Measurements from ENCODE around the gene TNS3. TPM values are rescaled to one million over a fixed set of nuclear protein-coding genes. Genes with fewer than 3 reads are reported as not detected.

TNS3 gene
- total RNA-seq, 1 experiment from 2014 or later, result 9.5 TPM

DNA sequence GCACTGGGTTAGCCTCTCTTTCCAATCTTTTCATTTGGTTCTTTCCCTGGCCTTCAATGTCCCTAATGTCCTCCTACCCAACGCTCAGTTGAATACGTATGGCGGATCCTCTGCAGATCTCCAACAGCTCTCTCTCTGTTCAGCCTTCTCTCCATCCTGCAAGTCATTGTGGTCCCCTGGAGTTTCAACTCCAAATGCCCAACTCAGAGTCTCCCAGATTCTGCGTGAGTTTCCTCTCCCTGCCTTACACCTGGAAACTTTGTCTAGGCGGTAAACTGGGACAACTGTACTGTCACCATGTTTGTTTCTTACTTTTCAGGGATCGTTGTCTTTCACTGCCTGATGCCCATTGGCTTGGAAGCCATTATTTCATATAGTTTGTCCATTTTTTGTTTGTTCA lies 273.1 kb downstream of the TNS3 start:
- H3K4ac ChIP-seq (ENCODE audit: low read depth, low read length), result no peak overlapping the region
- Mint-ChIP-seq H3K27ac (no peak overlapping the region), H3K36me3 (ENCODE audit: insufficient read depth in 1 of 3, low read depth in 3 of 3) (peaks cover 0 to 2% (median 0%) of the 10 kb centered on the region in 3 experiments; a peak in 4 of 7 replicates), H3K9me3 (peaks cover 0 to 2% of the 10 kb centered on the region in 2 experiments; a peak in 3 of 5 replicates), H3K4me3 (no peak overlapping the region), H3K27me3 (ENCODE audit: low read depth) (no peaks in the 10 kb centered on the region), H3K4me1 (peaks cover 11% of the 10 kb centered on the region in 2 experiments)
- no peaks in the 10 kb centered on the region for H3K79me1 ChIP-seq (ENCODE audit: insufficient read depth, low read depth, low read length, poor library complexity, severe bottlenecking)
- no peaks in the 10 kb centered on the region for H3K9me3 ChIP-seq (ENCODE audit: control insufficient read depth, low read depth, low read length)
- TF ChIP-seq, protein P1, sequence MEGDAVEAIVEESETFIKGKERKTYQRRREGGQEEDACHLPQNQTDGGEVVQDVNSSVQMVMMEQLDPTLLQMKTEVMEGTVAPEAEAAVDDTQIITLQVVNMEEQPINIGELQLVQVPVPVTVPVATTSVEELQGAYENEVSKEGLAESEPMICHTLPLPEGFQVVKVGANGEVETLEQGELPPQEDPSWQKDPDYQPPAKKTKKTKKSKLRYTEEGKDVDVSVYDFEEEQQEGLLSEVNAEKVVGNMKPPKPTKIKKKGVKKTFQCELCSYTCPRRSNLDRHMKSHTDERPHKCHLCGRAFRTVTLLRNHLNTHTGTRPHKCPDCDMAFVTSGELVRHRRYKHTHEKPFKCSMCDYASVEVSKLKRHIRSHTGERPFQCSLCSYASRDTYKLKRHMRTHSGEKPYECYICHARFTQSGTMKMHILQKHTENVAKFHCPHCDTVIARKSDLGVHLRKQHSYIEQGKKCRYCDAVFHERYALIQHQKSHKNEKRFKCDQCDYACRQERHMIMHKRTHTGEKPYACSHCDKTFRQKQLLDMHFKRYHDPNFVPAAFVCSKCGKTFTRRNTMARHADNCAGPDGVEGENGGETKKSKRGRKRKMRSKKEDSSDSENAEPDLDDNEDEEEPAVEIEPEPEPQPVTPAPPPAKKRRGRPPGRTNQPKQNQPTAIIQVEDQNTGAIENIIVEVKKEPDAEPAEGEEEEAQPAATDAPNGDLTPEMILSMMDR (conservative IDR thresholded peaks at IDR 0.05), result no peak
- no peak overlapping the region for H2BK12ac ChIP-seq (ENCODE audit: insufficient read length, low read depth, low read length)
- no peak overlapping the region for H4K91ac ChIP-seq (ENCODE audit: insufficient read length, low read depth, low read length)
- H3T11ph ChIP-seq (ENCODE audit: low read length), result no peak overlapping the region
- no peaks in the 10 kb centered on the region for H3K23me2 ChIP-seq (ENCODE audit: insufficient read length, low read depth, low read length, poor library complexity, severe bottlenecking)
- H2BK15ac ChIP-seq (ENCODE audit: low read depth, low read length), result no peak overlapping the region
- H3K14ac ChIP-seq (ENCODE audit: insufficient read depth, low read length), result no peak overlapping the region
- H3K79me2 ChIP-seq (ENCODE audit: insufficient read depth, low read length), result no peaks in the 10 kb centered on the region
- H2BK120ac ChIP-seq (ENCODE audit: low read depth, low read length, poor library complexity, severe bottlenecking), result no peak overlapping the region
- no peak for DNase-seq
- H3K9ac ChIP-seq (ENCODE audit: extremely low read depth, insufficient read length, low read length), result no peak overlapping the region
- H4K5ac ChIP-seq (ENCODE audit: insufficient read length, low read depth, low read length), result no peak overlapping the region
- no peak overlapping the region for H3K23ac ChIP-seq (ENCODE audit: insufficient read length, low read depth, low read length)
- H2BK5ac ChIP-seq (ENCODE audit: insufficient read length, low read length), result no peak overlapping the region
- H3K27me3 ChIP-seq (ENCODE audit: insufficient read depth, low read length), result no peaks in the 10 kb centered on the region
- no peak overlapping the region for H4K8ac ChIP-seq (replicated peaks; ENCODE audit: insufficient read length, low read depth, low read length)
- H3K18ac ChIP-seq (ENCODE audit: insufficient read length, low read depth, low read length), result no peak overlapping the region
- H2AK5ac ChIP-seq (ENCODE audit: insufficient read length, low read length), result no peak overlapping the region
- no peak overlapping the region for H2BK20ac ChIP-seq (ENCODE audit: low read depth, low read length, poor library complexity, severe bottlenecking)
- no peak overlapping the region for H3K56ac ChIP-seq (ENCODE audit: insufficient read length, low read depth, low read length)
- no peak overlapping the region for H3K27ac ChIP-seq (ENCODE audit: insufficient read length, low read depth, low read length)
- H3K4me1 ChIP-seq (ENCODE audit: insufficient read depth, low read length), result no peaks in the 10 kb centered on the region
- H2AFZ ChIP-seq (ENCODE audit: low read length), result no peak overlapping the region
- no peak overlapping the region for H3K4me2 ChIP-seq (ENCODE audit: insufficient read depth, insufficient read length, low read length)
- peaks cover 3% of the 10 kb centered on the region for H4K20me1 ChIP-seq (ENCODE audit: control insufficient read depth, insufficient read depth, insufficient read length)
- WGBS (ENCODE audit: extremely low coverage, insufficient read length, low lambda C conversion rate), result no CpG with 5 or more reads among the region's 6 CpGs
